Measurements from ENCODE around the gene FLNC. TPM values are rescaled to one million over a fixed set of nuclear protein-coding genes. Genes with fewer than 3 reads are reported as not detected.

The FLNC gene
- total RNA-seq, 1 donor from 2014 or later, result 6.7 TPM

DNA sequence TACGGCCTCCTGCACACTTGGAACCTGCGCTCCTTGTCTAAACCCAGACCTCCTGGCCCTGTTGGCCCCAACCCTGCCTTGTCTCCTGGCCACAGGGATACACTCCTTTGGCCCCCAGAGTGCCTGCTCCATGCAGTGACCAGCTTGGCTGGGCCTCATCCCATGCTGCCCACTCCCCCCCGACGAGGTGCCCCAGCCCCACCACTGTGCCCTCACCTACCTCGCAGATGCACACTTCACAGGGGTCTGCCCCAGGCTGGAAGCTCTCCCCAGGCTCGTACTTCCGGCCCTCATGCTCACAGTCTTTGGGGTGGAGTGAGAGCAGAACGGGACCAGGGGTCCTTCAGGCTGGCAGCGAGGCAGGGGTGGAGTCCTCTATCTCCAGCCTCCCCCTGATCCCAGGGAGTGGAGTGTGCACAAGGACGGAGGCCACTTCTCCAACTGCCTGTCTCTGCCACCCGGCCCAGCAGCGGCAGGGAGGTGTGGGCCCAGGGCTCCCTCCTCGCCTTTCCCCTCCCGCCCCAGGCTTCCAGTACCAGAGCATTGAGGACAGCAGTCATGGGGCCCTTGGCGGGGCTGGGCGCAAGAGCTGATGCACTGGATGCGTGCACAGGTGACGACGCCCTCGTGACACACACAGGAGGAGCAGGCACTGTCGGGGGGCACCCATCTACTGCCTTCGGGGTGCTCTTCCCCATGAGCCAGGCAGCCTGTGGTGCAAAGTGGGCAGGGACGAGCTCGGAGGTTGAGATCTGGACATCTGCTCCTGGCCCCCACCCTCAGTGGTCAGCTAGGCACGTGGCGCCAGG lies 54.6 kb downstream of the FLNC start:
- H3K27ac Mint-ChIP-seq, result no peak overlapping the region
- TF ChIP-seq EZH2phosphoT487 (IDR thresholded peaks at IDR 0.05) (no peak), EZH2 (IDR thresholded peaks at IDR 0.05) (no peak)
- TF ChIP-seq, protein P1, sequence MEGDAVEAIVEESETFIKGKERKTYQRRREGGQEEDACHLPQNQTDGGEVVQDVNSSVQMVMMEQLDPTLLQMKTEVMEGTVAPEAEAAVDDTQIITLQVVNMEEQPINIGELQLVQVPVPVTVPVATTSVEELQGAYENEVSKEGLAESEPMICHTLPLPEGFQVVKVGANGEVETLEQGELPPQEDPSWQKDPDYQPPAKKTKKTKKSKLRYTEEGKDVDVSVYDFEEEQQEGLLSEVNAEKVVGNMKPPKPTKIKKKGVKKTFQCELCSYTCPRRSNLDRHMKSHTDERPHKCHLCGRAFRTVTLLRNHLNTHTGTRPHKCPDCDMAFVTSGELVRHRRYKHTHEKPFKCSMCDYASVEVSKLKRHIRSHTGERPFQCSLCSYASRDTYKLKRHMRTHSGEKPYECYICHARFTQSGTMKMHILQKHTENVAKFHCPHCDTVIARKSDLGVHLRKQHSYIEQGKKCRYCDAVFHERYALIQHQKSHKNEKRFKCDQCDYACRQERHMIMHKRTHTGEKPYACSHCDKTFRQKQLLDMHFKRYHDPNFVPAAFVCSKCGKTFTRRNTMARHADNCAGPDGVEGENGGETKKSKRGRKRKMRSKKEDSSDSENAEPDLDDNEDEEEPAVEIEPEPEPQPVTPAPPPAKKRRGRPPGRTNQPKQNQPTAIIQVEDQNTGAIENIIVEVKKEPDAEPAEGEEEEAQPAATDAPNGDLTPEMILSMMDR (IDR thresholded peaks at IDR 0.05), result no peak

DNA sequence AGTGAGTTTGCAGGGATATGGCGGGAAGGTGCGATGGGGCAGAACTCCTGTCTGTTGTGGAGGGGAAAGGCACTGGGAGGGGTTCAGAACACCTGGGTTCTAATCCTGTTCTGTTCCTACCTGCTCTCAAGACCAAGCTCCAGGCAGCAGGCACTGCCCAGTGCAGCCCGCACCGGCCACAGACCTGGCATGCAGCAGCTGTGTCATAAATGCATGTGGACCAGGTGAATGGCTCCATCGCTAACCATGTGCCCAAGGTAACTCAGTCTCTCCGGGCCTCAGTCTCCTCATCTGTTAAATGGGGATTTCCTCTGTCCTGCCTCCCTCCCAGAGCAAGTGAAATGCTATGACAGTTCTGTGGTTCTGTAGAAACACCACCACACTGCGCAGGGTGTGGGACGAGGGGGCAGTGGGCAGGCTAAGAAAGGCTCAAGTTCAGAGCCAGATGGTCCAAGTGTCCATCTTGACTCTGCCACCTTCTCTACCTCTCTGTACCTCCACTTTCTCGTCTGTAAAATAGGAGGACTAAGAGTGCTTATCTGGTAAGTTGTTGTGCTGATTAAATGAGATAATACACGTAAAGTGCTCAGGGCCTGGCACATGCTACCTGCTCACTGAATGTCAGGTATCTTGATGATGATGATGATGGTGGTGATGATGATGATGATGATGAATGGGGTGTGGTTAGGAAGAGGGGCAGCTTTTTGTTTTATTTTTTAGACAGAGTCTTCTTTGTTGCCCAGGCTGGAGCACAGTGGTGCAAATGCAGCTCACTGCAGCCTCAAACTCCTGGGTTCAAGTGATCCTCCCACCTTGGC lies 55.4 kb downstream of the FLNC start:
- no peaks in the 10 kb centered on the region for H3K9me3 Mint-ChIP-seq
- no peak overlapping the region for H3K4me3 ChIP-seq
- no peaks in the 10 kb centered on the region for H3K9me3 ChIP-seq (ENCODE audit: low read depth)
- peaks cover 14% of the 10 kb centered on the region for H3F3A ChIP-seq (ENCODE audit: low read depth)
- TF ChIP-seq EZH2 (IDR thresholded peaks at IDR 0.05) (no peak), EZH2phosphoT487 (IDR thresholded peaks at IDR 0.05) (no peak)
- TF ChIP-seq, protein P1 (IDR thresholded peaks at IDR 0.05), result no peak
- no peaks in the 10 kb centered on the region for H3K4me1 ChIP-seq
- no peaks in the 10 kb centered on the region for H4K20me1 ChIP-seq (ENCODE audit: low read depth)
- H3K79me2 ChIP-seq (ENCODE audit: low read depth), result no peaks in the 10 kb centered on the region
- peaks cover 11% of the 10 kb centered on the region for H3K27me3 ChIP-seq
- DNase-seq (ENCODE audit: low spot score), result no peak
- no peak overlapping the region for H3K4me2 ChIP-seq
- H3K27me3 Mint-ChIP-seq (ENCODE audit: insufficient read depth, low read depth), result peaks cover 18% of the 10 kb centered on the region
- H3K27ac ChIP-seq, result no peak overlapping the region
- no peak overlapping the region for H3K9ac ChIP-seq
- H3K4me1 Mint-ChIP-seq, result peaks cover 12% of the 10 kb centered on the region
- no peaks in the 10 kb centered on the region for H3K36me3 ChIP-seq
- no peak overlapping the region for H2AFZ ChIP-seq (replicated peaks)
- H3K4me3 Mint-ChIP-seq, result no peak overlapping the region
- H3K27ac Mint-ChIP-seq, result no peak overlapping the region
- H3K36me3 Mint-ChIP-seq, result no peaks in the 10 kb centered on the region

More for the DNA sequence above, 54.6 kb downstream of the FLNC start:
- Histone ChIP-seq H3K79me2 (ENCODE audit: low read depth) (no peaks in the 10 kb centered on the region), H3K27ac (no peak overlapping the region), H2AFZ (replicated peaks) (no peak overlapping the region), H3K27me3 (peaks cover 3% of the 10 kb centered on the region), H3K4me1 (peaks cover 1% of the 10 kb centered on the region), H3F3A (ENCODE audit: low read depth) (peaks cover 11% of the 10 kb centered on the region), H3K36me3 (no peaks in the 10 kb centered on the region), H4K20me1 (ENCODE audit: low read depth) (no peaks in the 10 kb centered on the region), H3K9ac (no peak overlapping the region), H3K4me3 (no peak overlapping the region), H3K9me3 (ENCODE audit: low read depth) (no peaks in the 10 kb centered on the region), H3K4me2 (no peak overlapping the region)
- no peak overlapping the region for H3K4me3 Mint-ChIP-seq
- H3K36me3 Mint-ChIP-seq, result no peaks in the 10 kb centered on the region
- H3K9me3 Mint-ChIP-seq, result no peaks in the 10 kb centered on the region
- H3K27me3 Mint-ChIP-seq (ENCODE audit: insufficient read depth, low read depth), result peaks cover 14% of the 10 kb centered on the region
- peaks cover 12% of the 10 kb centered on the region for H3K4me1 Mint-ChIP-seq
- DNase-seq (ENCODE audit: low spot score), result no peak

DNA sequence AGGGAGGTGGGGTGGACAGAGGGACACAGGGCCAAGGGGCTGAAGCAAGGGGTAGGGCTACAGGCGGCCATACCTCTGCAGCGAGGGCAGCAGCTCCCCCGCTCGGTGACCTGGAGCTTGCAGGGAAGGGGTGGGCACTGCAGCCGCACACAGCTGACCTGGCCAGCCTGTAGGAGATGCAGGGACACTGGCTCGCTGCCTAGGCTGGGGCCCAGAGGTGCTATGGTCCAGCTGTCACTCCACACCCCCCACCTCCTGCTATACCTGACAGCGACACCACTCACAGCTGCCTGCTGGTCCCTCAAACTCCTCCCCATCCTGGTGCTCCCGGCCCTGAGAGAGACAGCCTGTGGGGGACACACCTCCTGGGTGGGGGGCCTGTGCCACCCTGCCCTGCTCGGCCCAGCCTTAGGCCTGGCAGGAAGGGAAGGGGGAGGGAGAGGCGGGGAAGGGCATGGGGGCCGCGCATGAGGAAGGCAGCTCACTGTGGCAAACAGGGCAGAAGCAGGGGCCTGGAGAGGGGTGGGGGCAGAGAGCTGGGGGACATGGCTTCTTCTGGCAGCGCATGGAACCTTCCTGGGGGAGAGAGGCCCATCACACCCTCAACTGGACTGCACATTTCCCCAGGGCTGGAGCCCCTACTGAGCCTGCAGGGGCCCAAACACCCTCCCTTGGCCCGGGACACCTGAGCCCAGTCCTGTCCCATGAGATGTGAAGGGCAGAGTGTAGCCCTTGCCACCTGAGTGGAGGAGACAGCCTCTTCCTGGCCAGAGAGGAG lies 56.4 kb downstream of the FLNC start:
- no peaks in the 10 kb centered on the region for H4K20me1 ChIP-seq (ENCODE audit: low read depth)
- H3K4me3 Mint-ChIP-seq, result no peak overlapping the region
- H3K9me3 ChIP-seq (ENCODE audit: low read depth), result no peaks in the 10 kb centered on the region
- H3K9me3 Mint-ChIP-seq, result no peaks in the 10 kb centered on the region
- H3K4me3 ChIP-seq, result no peak overlapping the region
- peaks cover 14% of the 10 kb centered on the region for H3F3A ChIP-seq (ENCODE audit: low read depth)
- H2AFZ ChIP-seq (replicated peaks), result no peak overlapping the region
- no peaks in the 10 kb centered on the region for H3K36me3 ChIP-seq
- no peaks in the 10 kb centered on the region for H3K4me1 ChIP-seq
- no peak for DNase-seq (ENCODE audit: low spot score)
- no peak overlapping the region for H3K27ac Mint-ChIP-seq
- H3K9ac ChIP-seq, result no peak overlapping the region
- no peak overlapping the region for H3K27ac ChIP-seq
- peaks cover 15% of the 10 kb centered on the region for H3K27me3 Mint-ChIP-seq (ENCODE audit: insufficient read depth, low read depth)
- no peak overlapping the region for H3K4me2 ChIP-seq
- peaks cover 21% of the 10 kb centered on the region for H3K27me3 ChIP-seq
- no peaks in the 10 kb centered on the region for H3K36me3 Mint-ChIP-seq
- TF ChIP-seq EZH2 (IDR thresholded peaks at IDR 0.05), result no peak
- TF ChIP-seq, protein P1 (IDR thresholded peaks at IDR 0.05), result no peak
- no peak for TF ChIP-seq EZH2phosphoT487 (IDR thresholded peaks at IDR 0.05)
- H3K4me1 Mint-ChIP-seq, result peaks cover 11% of the 10 kb centered on the region
- no peaks in the 10 kb centered on the region for H3K79me2 ChIP-seq (ENCODE audit: low read depth)
